Measurements from ENCODE around the gene ST3GAL2. TPM values are rescaled to one million over a fixed set of nuclear protein-coding genes. Genes with fewer than 3 reads are reported as not detected.

The ST3GAL2 gene
- polyA plus RNA-seq, 2 of the 4 experiments (the other 2 are of a cell fraction) = 11.1 to 16.3 TPM

- ATAC-seq = no peak
- CTCF ChIA-PET = interaction anchor here (0.9 kb wide), 1 partner anchor 24 kb away, joined by 3 read pairs; no protein-coding TSS in a partner anchor
- H3K4me2 ChIP-seq = no peak overlapping the region
- peak overlapping the region in 1 of 2 experiments; percentile 33; a peak in 1 of 6 replicates for H3K27ac ChIP-seq
- H3K9me3 ChIP-seq = no peaks in the 10 kb centered on the region
- no peak for FAIRE-seq
- no peak overlapping the region for H3K4me3 ChIP-seq
- H3K4me1 ChIP-seq = peaks cover 33% of the 10 kb centered on the region
- TF ChIP-seq ZSCAN20 (CRISPR knock-in tag; IDR thresholded peaks at IDR 0.05) (no peak), CHD4 (IDR thresholded peaks at IDR 0.05; ENCODE audit: borderline replicate concordance) (no peak), JUNB (IDR thresholded peaks at IDR 0.05) (no peak), E2F6 (IDR thresholded peaks at IDR 0.05; ENCODE audit: borderline replicate concordance, low read depth) (no peak), FOXS1 (CRISPR knock-in tag; IDR thresholded peaks at IDR 0.05) (no peak), CEBPB (IDR thresholded peaks at IDR 0.05) (no peak), HOXB13 (CRISPR knock-in tag; IDR thresholded peaks at IDR 0.05; ENCODE audit: low read depth) (no peak)
- 92% methylated on average over 4 of the region's 5 CpGs for WGBS (ENCODE audit: missing lambda C conversion rate)
- no peak for DNase-seq (ENCODE audit: low read depth in 1 of 2, low spot score in 1 of 2)
- POLR2A ChIA-PET = no interaction called here
Measured at GRCh38 chr16:70418993-70419318, 19.9 kb downstream of the ST3GAL2 start.

- ChIA-PET POLR2A (no interaction called here), CTCF (interaction anchor here (2.1 kb wide), 1 partner anchor 10 kb away, joined by 5 read pairs; no protein-coding TSS in a partner anchor)
- Histone ChIP-seq H3K4me1 (peaks cover 28% of the 10 kb centered on the region), H3K27ac (peak overlapping the region in 1 of 2 experiments; percentile 33; a peak in 1 of 6 replicates), H3K4me3 (no peak overlapping the region), H3K9me3 (no peaks in the 10 kb centered on the region), H3K4me2 (no peak overlapping the region)
- DNase-seq (ENCODE audit: low read depth in 1 of 2, low spot score in 1 of 2) = no peak
- TF ChIP-seq CBX2 (IDR thresholded peaks at IDR 0.05; ENCODE audit: borderline replicate concordance, low read depth) (no peak), RARB (CRISPR knock-in tag; IDR thresholded peaks at IDR 0.05) (no peak), GATA3 (IDR thresholded peaks at IDR 0.05; ENCODE audit: borderline replicate concordance) (no peak), NPAS2 (CRISPR knock-in tag; IDR thresholded peaks at IDR 0.05; ENCODE audit: borderline replicate concordance) (no peak), CBX8 (IDR thresholded peaks at IDR 0.05) (no peak), ZNF302 (CRISPR knock-in tag; IDR thresholded peaks at IDR 0.05) (no peak), RAD21 (conservative IDR thresholded peaks at IDR 0.05 in 1 of 2, IDR thresholded peaks at IDR 0.05 in 1 of 2) (no peak), TFCP2L1 (CRISPR knock-in tag; IDR thresholded peaks at IDR 0.05) (no peak), TP53 (CRISPR knock-in tag; IDR thresholded peaks at IDR 0.05) (no peak), EHF (CRISPR knock-in tag; IDR thresholded peaks at IDR 0.05) (no peak), MAFK (IDR thresholded peaks at IDR 0.05; ENCODE audit: partially characterized antibody) (no peak), ATOH8 (CRISPR knock-in tag; IDR thresholded peaks at IDR 0.05; ENCODE audit: low read depth) (no peak), USF2 (IDR thresholded peaks at IDR 0.05) (no peak), SMC3 (IDR thresholded peaks at IDR 0.05) (no peak), POLR2A (IDR thresholded peaks at IDR 0.05; ENCODE audit: low read length) (no peak)
- FAIRE-seq = no peak
- peak in 1 of 2 experiments; percentile 30; a peak in 1 of 6 replicates for ATAC-seq
- WGBS (ENCODE audit: missing lambda C conversion rate) = 86% methylated on average over 13 of the region's 13 CpGs
Measured at GRCh38 chr16:70418274-70418992, 20.5 kb downstream of the ST3GAL2 start.

GRCh38 chr16:70417661-70418060 is 21.2 kb downstream of the ST3GAL2 start:
- WGBS (ENCODE audit: missing lambda C conversion rate) = 88% methylated on average over 6 of the region's 7 CpGs
- Histone ChIP-seq H3K4me1 (peaks cover 20% of the 10 kb centered on the region; the same call in 2 of the 3 replicates), H3K27ac (peak overlapping the region in 1 of 2 experiments; percentile 43; a peak in 1 of 6 replicates), H3K4me2 (no peak overlapping the region), H3K4me3 (no peak overlapping the region), H3K9me3 (no peaks in the 10 kb centered on the region)
- no peak for TF ChIP-seq POLR2A (IDR thresholded peaks at IDR 0.05; ENCODE audit: low read length)
- ATAC-seq (0 out of 6 replicates have a peak, but pooled peaks of 1 of the 2 experiments have one; percentile 21), FAIRE-seq (no peak), DNase-seq (ENCODE audit: low read depth in 1 of 2, low spot score in 1 of 2) (no peak)
- POLR2A ChIA-PET = no interaction called here
- CTCF ChIA-PET = interaction anchor here (0.6 to 2.1 kb wide), 4 partner anchors 9 to 40 kb away, joined by 3 to 5 read pairs (median 4); no protein-coding TSS in a partner anchor
